Osteoblast (primary cell): Measurements from ENCODE around the gene HMOX2. TPM values are rescaled to one million over a fixed set of nuclear protein-coding genes. Genes with fewer than 3 reads are reported as not detected.

ENCODE experiments used
- DNase-seq: peaks from one replicate; pipeline ENCODE4 v3.0.0; 2011; ENCODE audit warnings: low spot score, mixed read lengths; ENCODE audit not compliant: insufficient read length; ENCODE audit errors: missing footprints
- H2AFZ ChIP-seq: 2 replicates; pipeline ENCODE4 v1.6.0; 2011; ENCODE audit warnings: mild to moderate bottlenecking, low read length
- H3K27ac ChIP-seq: 2 replicates; pipeline ENCODE4 v1.5.1; 2011; ENCODE audit warnings: mild to moderate bottlenecking, low read depth, low read length, moderate library complexity
- H3K27me3 ChIP-seq: 2 replicates; pipeline ENCODE4 v1.6.0; 2012; ENCODE audit warnings: mild to moderate bottlenecking, control low read depth, inconsistent platforms, low read length, moderate library complexity; ENCODE audit not compliant: insufficient read depth
- H3K36me3 ChIP-seq: 2 replicates; pipeline ENCODE4 v1.5.1; 2011; ENCODE audit warnings: mild to moderate bottlenecking, low read length, control low read depth, moderate library complexity; ENCODE audit not compliant: insufficient read depth
- H3K4me1 ChIP-seq: 2 replicates; pipeline ENCODE4 v1.5.1; 2011; ENCODE audit warnings: mild to moderate bottlenecking, low read length, control low read depth, moderate library complexity; ENCODE audit not compliant: insufficient read depth
- H3K4me2 ChIP-seq: 2 replicates; pipeline ENCODE4 v1.6.0; 2011; ENCODE audit warnings: mild to moderate bottlenecking, low read length; ENCODE audit not compliant: insufficient read depth
- H3K4me3 ChIP-seq: fragments of 200-600 bp; sonication (generic); 3 replicates; pipeline ENCODE4 v1.5.1; 2012; ENCODE audit warnings: mild to moderate bottlenecking, low read length, inconsistent platforms; ENCODE audit not compliant: insufficient read depth
- H3K79me2 ChIP-seq: 2 replicates; pipeline ENCODE4 v1.6.0; 2012; ENCODE audit warnings: mild to moderate bottlenecking, low read length, control low read depth, inconsistent platforms; ENCODE audit not compliant: insufficient read depth
- H3K9me3 ChIP-seq: 2 replicates; pipeline ENCODE4 v1.5.1; 2011; ENCODE audit warnings: low read depth, low read length, control low read depth
- H4K20me1 ChIP-seq: 2 replicates; pipeline ENCODE4 v1.6.0; 2012; ENCODE audit warnings: mild to moderate bottlenecking, low read length, control low read depth; ENCODE audit not compliant: insufficient read depth
- total RNA-seq: library from RNA; depleted of rRNA; stranded (reverse); fragments of >200 nt; gene quantifications from 2 replicates; pipeline ENCODE4 v1.2.3, GENCODE V29; 2012
- TF ChIP-seq, protein P1 (sequence below): IDR thresholded peaks from 2 replicates; pipeline ENCODE4 v1.5.1; 2011; ENCODE audit warnings: mild to moderate bottlenecking, low read depth, low read length, moderate library complexity; ENCODE audit errors: extremely low read depth

The HMOX2 gene
- total RNA-seq, 1 donor, result 39.4 TPM

DNA sequence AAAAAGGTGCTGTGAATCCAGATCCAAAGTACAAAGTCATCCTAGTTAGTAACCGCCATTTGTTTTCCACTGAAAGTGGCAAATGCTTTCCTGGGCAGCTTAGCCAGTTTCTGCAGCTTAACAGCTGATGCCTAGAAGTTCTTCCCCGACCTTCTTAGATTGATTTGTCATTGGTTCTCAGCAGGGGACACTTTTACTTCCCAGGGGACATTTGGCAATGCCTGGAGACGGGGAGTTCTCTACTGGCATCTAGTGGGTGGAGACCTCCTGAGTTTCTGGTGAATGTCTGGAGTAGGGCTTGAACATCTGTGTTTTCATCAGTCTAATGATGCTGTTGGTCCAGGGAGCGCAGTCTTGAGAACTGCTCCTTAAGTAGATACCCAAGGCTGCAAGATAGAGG, 43.0 kb upstream of the HMOX2 start:
- Histone ChIP-seq H3K79me2 (peaks cover 51% of the 10 kb centered on the region), H3K27ac (no peak overlapping the region), H3K4me2 (no peak overlapping the region), H3K27me3 (no peaks in the 10 kb centered on the region), H3K9me3 (no peaks in the 10 kb centered on the region), H3K4me1 (peaks cover 3% of the 10 kb centered on the region), H3K4me3 (no peak overlapping the region), H2AFZ (no peak overlapping the region), H4K20me1 (peaks cover 10% of the 10 kb centered on the region), H3K36me3 (peaks cover 55% of the 10 kb centered on the region)
- no peak for DNase-seq
- TF ChIP-seq, protein P1, sequence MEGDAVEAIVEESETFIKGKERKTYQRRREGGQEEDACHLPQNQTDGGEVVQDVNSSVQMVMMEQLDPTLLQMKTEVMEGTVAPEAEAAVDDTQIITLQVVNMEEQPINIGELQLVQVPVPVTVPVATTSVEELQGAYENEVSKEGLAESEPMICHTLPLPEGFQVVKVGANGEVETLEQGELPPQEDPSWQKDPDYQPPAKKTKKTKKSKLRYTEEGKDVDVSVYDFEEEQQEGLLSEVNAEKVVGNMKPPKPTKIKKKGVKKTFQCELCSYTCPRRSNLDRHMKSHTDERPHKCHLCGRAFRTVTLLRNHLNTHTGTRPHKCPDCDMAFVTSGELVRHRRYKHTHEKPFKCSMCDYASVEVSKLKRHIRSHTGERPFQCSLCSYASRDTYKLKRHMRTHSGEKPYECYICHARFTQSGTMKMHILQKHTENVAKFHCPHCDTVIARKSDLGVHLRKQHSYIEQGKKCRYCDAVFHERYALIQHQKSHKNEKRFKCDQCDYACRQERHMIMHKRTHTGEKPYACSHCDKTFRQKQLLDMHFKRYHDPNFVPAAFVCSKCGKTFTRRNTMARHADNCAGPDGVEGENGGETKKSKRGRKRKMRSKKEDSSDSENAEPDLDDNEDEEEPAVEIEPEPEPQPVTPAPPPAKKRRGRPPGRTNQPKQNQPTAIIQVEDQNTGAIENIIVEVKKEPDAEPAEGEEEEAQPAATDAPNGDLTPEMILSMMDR, result no peak

DNA sequence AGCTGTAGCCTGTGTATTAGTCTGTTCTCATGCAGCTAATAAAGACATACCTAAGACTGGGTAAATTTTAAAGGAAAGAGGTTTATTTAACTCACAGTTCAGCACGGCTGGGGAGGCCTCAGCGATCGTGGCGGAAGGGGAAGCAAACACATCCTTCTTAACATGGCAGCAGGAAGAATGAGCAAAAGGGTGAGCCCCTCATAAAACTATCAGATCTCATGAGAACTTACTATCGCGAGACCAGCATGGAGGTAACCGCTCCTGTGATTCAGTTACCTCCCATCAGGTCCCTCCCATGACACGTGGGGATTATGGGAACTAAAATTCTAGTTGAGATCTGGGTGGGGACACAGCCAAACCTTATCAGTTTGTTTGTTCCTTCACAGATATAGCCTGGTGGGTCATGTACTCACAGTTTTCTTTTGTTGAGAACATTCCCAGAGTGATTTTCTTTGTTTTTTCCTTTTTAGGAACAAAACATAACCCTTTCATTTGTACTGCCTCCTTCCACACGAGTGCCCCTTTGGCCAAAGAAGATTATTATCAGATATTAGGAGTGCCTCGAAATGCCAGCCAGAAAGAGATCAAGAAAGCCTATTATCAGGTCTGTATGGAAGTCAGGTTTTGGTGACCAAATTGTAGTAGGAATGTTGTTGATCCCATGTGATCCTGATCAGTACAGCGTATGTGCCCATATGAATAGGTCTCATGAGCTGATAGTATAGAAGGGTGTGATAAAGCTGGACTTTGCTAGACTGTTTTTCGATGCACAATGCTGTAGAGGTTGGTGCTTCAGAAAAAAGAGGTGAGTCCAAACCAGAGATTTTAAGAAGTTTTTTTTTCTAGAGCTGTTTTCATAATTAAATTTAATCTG, 42.0 kb upstream of the HMOX2 start:
- Histone ChIP-seq H3K27me3 (no peaks in the 10 kb centered on the region), H4K20me1 (peaks cover 7% of the 10 kb centered on the region), H3K79me2 (peaks cover 44% of the 10 kb centered on the region), H3K4me3 (no peak overlapping the region), H3K36me3 (peaks cover 60% of the 10 kb centered on the region), H3K4me1 (peaks cover 3% of the 10 kb centered on the region), H2AFZ (no peak overlapping the region), H3K4me2 (no peak overlapping the region), H3K27ac (no peak overlapping the region), H3K9me3 (no peaks in the 10 kb centered on the region)
- DNase-seq, result no peak
- TF ChIP-seq, protein P1, result no peak

DNA sequence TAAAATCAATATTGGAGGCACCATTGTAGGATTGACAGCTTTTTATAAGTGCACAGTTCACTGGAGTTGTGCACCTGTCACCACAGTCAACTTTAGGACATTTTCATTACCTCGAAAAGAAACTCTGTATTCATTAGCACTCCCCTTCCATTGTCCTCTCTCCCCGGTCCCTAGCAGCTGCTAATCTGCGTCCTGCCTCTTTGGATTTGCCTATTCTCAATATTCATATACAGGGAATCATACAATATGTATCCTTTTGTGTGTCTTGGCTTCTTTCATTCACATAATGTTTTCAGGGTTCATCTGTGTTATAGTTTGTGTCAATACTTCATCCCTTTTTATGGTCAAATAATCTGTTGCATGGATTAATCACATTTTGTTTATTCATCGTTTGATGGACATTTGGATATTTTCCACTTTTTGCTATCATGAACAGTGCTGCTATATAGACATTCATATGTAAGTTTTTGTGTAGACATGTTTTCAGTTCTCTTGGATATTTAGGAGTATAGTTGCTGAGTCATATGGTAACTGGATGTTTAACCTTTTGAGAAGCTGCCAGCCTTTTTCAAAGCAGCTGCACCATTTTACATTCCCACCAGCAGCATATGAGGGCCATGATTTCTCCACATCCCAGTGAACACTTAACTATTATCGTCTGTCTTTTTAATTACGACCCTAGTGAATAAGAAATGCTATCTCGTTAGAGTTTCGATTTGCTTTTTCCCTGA, 40.7 kb upstream of the HMOX2 start:
- TF ChIP-seq, protein P1, result no peak
- Histone ChIP-seq H3K4me2 (no peak overlapping the region), H4K20me1 (peaks cover 7% of the 10 kb centered on the region), H3K36me3 (peaks cover 74% of the 10 kb centered on the region), H2AFZ (no peak overlapping the region), H3K4me3 (no peak overlapping the region), H3K27ac (no peak overlapping the region), H3K27me3 (no peaks in the 10 kb centered on the region), H3K79me2 (peaks cover 30% of the 10 kb centered on the region), H3K4me1 (peaks cover 3% of the 10 kb centered on the region), H3K9me3 (no peaks in the 10 kb centered on the region)
- DNase-seq, result no peak

DNA sequence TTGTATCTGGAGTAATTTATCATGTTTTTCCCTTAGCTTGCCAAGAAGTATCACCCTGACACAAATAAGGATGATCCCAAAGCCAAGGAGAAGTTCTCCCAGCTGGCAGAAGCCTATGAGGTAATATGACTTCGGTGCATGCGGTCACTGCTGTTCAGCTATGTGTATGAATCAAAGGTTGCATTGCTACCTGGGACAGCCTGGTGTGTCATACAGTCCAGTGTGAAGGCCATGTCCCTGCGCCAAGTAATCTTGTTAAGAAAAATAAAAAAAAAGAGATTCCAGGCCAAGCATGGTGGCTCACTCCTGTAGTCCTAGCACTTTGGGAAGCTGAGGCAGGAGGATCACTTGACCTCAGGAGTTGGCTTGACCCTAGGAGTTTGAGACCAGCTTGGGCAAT, 38.8 kb upstream of the HMOX2 start:
- Histone ChIP-seq H4K20me1 (peaks cover 4% of the 10 kb centered on the region), H3K27me3 (no peaks in the 10 kb centered on the region), H3K4me3 (no peak overlapping the region), H3K27ac (no peak overlapping the region), H3K79me2 (peaks cover 25% of the 10 kb centered on the region), H3K4me2 (no peak overlapping the region), H3K4me1 (peaks cover 3% of the 10 kb centered on the region), H2AFZ (no peak overlapping the region), H3K9me3 (no peaks in the 10 kb centered on the region), H3K36me3 (peaks cover 87% of the 10 kb centered on the region)
- peak; percentile 13 for DNase-seq
- TF ChIP-seq, protein P1, result no peak
